GM18909 (cell line): ENCODE results near the gene BABAM2.
A peak's percentile ranks its signal among the peaks of the same experiment; 100 is the strongest.
"Not testable (repeated sequence)": the region's sequence is repeated elsewhere in the genome, so short reads cannot be mapped to it uniquely, and the experiment has no call there.

ENCODE experiments used
- ATAC-seq: cut with Tn5 transposase; IDR thresholded peaks from one replicate; pipeline ENCODE4 v1.9.1; 2021; ENCODE audit warnings: mild to moderate bottlenecking; ENCODE audit not compliant: unreplicated experiment, poor library complexity

The BABAM2 gene

GRCh38 chr2:27890146-27890923 lies at the start of gene BABAM2, which contains the start of gene RBKS:
Gene BABAM2, plus strand, starts transcription at chr2:27890729. Its CDS starts 3,828 bp downstream, at chr2:27894557.
Gene RBKS, minus strand, starts transcription at chr2:27890387. Its CDS starts 42 bp downstream, at chr2:27890345.
- peak; percentile 85 for ATAC-seq

DNA sequence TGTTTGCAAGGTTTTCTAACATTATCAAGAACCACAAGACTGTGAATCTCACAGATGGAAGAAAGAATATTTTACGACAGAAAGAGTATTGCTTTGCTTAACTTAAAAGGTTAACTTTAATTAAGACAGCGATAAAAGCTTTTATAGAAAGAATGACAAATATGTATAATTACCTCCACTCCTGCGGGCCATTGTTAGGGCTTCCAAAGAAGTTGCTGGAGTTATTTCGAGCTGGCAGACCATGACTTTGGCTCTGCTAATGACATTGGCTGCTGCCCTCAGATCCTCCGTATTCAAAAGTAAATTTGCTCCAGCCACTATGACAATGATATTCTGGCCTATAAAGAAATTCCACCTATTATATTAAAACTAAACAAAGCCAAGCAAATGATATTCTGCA lies 47.6 kb upstream of the BABAM2 start:
- ATAC-seq, result no peak

DNA sequence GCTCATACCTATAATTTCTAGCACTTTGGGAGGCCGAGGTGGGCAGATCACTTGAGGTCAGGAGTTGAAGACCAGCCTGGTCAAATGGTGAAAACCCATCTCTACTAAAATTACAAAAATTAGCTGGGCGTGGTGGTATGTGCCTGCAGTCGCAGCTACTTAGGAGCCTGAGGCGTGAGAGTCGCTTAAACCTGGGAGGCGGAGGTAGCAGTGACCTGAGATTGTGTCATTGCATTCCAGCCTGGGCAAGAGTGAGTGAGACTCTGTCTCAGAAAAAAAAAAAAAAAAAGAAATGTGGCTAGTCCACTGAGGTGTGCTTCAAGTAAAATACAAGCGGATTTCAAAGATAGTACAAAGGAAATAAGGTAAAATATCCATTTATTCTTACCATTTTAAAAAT lies 46.5 kb upstream of the BABAM2 start:
- ATAC-seq, result no peak

GRCh38 chr2:27844821-27845255 lies 45.7 kb upstream of the BABAM2 start:
- ATAC-seq, result no peak

GRCh38 chr2:27847333-27847732 lies 43.2 kb upstream of the BABAM2 start:
- ATAC-seq, result no peak

GRCh38 chr2:27849558-27850205 lies 40.8 kb upstream of the BABAM2 start:
- ATAC-seq, result no peak

GRCh38 chr2:27852691-27853090 lies 37.8 kb upstream of the BABAM2 start:
- no peak for ATAC-seq

DNA sequence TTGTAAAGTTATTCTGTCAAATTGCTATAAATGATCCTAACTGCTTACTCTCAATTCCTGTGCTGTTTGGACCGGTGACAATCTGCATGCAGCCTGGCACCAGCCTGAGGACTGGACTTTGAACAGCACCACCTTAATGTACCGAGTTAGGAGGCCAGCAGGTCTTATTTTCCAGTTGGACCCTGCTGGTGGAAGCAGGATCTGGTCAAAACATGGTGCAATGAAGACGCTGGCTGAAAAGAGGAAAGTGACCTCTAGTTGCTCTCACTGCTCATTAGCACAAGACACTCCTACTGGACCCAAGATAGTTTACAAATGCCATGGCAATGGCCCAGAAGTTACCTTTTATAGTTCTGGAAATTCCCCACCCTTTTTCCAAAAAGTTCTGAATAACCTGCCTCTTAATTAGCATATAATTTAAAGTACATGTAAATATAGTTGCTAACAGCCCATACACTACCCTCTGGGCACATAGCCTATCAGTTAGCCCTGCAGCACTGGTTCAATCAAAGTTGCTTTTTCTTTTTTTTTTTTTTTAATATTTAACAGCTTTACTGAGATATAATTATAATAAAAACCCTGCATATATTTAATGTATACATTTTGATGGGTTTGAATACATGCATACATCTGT lies 36.2 kb upstream of the BABAM2 start:
- ATAC-seq, result no peak

GRCh38 chr2:27855476-27855875 lies 35.1 kb upstream of the BABAM2 start:
- no peak for ATAC-seq

DNA sequence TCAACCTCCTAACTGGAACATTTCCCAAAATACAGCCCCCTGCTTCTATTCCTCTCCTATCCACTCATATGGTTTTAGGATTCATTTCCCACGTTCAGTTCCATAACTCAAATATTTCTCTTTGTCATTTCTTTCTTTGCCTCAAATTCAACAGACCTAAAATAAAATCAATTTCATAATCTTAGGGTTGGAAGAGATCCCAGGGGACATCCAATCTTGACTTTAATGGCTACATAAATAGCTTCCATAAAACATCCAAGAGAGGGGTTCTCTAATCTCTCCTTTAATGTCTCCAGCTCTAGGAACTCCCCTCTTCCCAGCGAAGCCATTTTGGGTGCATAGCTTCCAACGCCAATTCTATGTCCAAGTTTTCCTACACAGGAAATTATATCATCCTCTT lies 34.1 kb upstream of the BABAM2 start:
- ATAC-seq, result no peak

DNA sequence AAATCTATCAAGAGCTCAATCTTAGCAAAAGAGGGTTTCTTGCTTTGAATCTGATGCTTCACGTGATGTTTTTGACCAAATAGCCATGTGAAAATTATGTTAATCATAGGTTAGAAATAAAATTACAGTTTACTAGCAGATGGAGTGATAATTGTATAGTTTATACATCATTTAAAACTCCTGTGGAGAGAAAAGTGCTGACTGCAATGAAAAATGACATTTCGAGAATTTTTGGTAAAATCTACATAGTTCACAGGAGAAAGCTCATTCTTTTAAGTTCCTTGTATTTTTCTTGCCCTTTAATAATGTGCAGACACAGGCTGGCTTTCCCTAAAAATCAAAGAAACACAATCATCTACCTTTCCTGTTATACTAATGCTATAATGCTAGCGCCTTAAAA lies 33.6 kb upstream of the BABAM2 start:
- no peak for ATAC-seq

DNA sequence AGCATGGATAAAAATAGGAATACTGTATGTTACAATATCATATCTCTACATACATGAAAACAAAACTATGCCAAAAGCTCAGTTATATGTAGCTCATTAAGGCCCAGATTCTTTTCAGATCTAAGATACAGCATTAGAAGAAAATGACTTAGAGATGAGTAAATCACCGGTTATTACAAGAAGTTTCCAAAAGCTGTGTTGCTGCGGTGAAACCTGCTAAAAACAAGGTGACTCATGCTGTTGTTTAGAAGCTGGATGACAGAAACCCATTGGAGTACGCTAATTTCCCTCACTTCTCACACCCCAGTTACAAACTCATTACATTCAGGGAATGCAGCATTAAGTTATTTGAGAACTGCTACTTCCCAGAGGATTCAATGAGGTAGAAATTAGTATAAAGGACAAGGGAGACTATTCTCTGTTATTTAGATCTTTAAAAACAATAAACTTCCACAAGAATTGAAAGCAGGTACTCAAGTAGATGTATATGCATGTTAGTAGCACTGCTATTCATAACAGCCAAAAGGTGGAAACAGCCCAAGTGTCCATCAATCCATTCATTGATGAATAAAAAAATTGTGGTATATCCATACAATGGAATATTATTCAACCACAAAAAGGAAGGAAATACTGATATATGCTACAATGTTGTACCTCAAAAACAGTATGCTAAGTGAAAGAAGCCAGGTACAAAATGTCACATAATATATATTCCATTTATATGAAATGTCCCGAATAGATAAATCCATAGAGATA lies 32.9 kb upstream of the BABAM2 start:
- no peak for ATAC-seq

GRCh38 chr2:27860111-27860510 lies 30.4 kb upstream of the BABAM2 start:
- ATAC-seq, result no peak

- ATAC-seq, result no peak
These were observed 27.4 kb upstream of the BABAM2 start for GRCh38 chr2:27863146-27863545.

DNA sequence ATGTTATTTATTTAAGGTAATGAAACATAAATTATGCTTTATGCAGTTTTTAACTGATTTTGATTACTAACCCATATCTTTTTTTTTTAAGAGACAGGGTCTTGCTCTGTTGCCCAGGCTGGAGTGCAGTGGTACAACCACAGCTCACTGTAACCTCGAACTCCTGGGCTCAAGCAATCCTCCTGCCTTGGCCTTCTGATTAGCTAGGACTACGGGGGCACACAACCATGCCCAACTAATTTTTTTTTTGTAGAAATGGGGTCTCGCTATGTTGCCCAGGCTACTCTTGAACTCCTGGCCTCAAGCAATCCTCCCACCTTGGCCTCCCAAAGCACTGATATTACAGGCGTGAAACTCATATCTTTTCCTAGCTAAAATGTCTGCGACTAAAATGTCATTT lies 26.6 kb upstream of the BABAM2 start:
- not testable (repeated sequence) for ATAC-seq

DNA sequence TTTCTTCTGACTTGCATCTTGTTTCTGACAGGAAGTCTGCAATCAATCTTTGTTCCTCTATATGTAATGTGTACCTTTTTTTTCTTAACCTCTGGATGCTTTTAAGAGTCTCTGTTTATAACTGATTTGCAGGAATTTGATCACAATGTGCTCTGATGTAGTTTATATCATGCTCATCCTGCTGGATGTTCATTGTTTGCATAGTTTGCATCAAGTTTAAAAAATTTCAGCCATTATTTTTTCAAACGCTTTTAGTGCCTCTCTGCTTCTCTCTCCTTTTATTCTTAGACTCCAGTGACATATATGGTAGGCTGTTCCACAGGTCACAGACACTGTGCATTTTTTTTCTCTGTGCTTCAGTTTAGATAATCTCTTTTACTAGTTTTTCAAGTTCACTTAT lies 24.3 kb upstream of the BABAM2 start:
- ATAC-seq, result no peak

DNA sequence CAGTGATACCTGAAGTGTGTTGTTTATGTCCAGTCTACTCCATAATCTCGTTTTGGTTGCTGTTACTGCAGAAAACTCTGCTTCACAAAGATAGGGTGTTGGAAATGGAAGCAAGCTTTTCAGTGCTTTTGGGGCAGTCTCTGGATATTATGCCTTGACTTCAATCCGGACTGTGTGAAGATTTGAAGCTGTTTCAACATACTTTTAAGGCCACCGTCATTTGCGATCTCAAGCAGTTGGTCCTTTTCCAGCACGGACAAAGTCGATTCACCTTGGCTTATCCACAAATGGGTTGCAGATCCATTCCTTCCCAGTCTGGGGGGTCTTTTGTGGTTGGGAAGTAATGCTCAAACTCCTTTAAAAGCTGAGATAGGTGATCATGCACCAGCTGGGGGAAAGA lies 20.8 kb upstream of the BABAM2 start:
- ATAC-seq, result no peak

- no peak for ATAC-seq
These were observed 19.8 kb upstream of the BABAM2 start for GRCh38 chr2:27870724-27871123.

DNA sequence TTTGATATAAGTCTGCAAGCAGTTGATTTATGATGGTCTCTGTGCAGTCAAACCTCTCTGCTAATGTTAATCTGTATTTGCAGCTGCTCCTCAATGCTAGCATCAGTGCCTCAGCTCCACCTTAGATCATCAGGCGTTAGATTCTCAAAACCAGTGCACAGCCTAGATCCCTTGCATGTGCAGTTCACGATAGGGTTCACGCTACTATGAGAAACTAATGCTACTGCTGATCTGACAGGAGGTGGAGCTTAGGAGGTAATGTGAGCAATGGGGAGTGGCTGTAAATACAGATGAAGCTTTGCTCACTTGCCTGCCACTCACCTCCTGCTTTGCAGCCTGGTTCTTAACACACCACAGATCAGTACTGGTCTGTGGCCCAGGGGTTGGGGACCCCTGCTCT lies 18.7 kb upstream of the BABAM2 start:
- no peak for ATAC-seq

DNA sequence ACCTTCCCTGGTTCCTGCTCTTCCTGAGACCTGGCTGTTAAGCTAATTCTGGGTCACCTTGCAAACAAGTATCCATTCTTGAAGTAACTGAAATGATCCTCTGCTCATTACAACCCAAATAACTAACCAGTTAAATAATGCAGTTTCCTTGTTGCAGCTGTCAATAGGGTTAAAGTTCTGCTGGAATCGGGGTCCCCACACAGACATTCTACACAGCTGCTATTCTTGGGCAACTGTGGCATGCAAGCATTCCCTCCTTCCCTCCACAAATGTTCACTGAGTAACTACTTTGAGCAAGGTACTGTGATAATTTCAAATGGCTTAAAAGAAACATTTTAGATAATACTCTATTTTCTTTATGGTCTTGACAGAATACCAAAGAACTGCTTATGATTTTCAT lies 17.4 kb upstream of the BABAM2 start:
- no peak for ATAC-seq
